OCI-LY7 (cell line): ENCODE data around the gene THPO. TPM values are rescaled to one million over a fixed set of nuclear protein-coding genes. Genes with fewer than 3 reads are reported as not detected.

Experiments used
- BruUV-seq: library from RNA; stranded (reverse); fragments of 400-500 nt; replicated peaks from 2 replicates; lab custom pipeline; 2021; lab: Mats Ljungman, UMichigan
- CTCF ChIA-PET: fragments of 300-600 bp; sonication (Branson Sonifier 250); formaldehyde crosslinking; loops from one replicate; lab custom pipeline; 2022; ENCODE audit warnings: antibody characterized with exemption; ENCODE audit not compliant: unreplicated experiment; lab: Charles Lee
- POLR2A ChIA-PET: fragments of 300-600 bp; sonication (Branson Sonifier 250); formaldehyde crosslinking; loops from one replicate; lab custom pipeline; 2022; ENCODE audit warnings: antibody characterized with exemption; lab: Charles Lee
- DNase-seq: peaks from one replicate; pipeline ENCODE4 v3.0.0-alpha.2; 2015; ENCODE audit warnings: low spot score
- H2AFZ ChIP-seq: fragments of 200-600 bp; sonication (generic), shearing (Covaris generic); 2 replicates; pipeline ENCODE4 v1.6.1; 2014; ENCODE audit warnings: mild to moderate bottlenecking, antibody characterized with exemption, low read length, moderate library complexity
- H3K27ac ChIP-seq: fragments of 200-600 bp; sonication (generic); 2 replicates; pipeline ENCODE4 v1.5.1; 2014; ENCODE audit warnings: mixed run types, low read depth, mild to moderate bottlenecking, moderate library complexity, low read length, inconsistent platforms; ENCODE audit not compliant: poor library complexity, severe bottlenecking
- H3K36me3 ChIP-seq: fragments of 200-600 bp; sonication (generic); 2 replicates; pipeline ENCODE4 v1.6.1; 2014; ENCODE audit warnings: mild to moderate bottlenecking, antibody characterized with exemption, low read length, moderate library complexity, mixed read lengths; ENCODE audit not compliant: insufficient read depth
- H3K4me1 ChIP-seq: fragments of 200-600 bp; sonication (generic); 2 replicates; pipeline ENCODE4 v1.5.1; 2014; ENCODE audit warnings: mild to moderate bottlenecking, low read length; ENCODE audit not compliant: insufficient read depth, poor library complexity, severe bottlenecking
- H3K4me2 ChIP-seq: fragments of 200-600 bp; sonication (generic); 2 replicates; pipeline ENCODE4 v1.6.1; 2014; ENCODE audit warnings: mild to moderate bottlenecking, low read length
- H3K4me3 ChIP-seq: fragments of 200-600 bp; sonication (generic); 2 replicates; pipeline ENCODE4 v1.5.1; 2014; ENCODE audit warnings: mild to moderate bottlenecking, low read depth, low read length; ENCODE audit not compliant: poor library complexity, severe bottlenecking
- H3K79me2 ChIP-seq: fragments of 200-600 bp; sonication (generic); 2 replicates; pipeline ENCODE4 v1.6.1; 2016; ENCODE audit warnings: low read depth, mild to moderate bottlenecking, low read length, moderate library complexity, mixed read lengths; ENCODE audit not compliant: insufficient read depth
- H3K9me2 ChIP-seq: fragments of 200-600 bp; sonication (generic); 2 replicates; pipeline ENCODE4 v1.6.1; 2016; ENCODE audit warnings: mild to moderate bottlenecking, low read length, mixed read lengths; ENCODE audit not compliant: insufficient read depth
- H3K9me3 ChIP-seq: fragments of 200-600 bp; sonication (generic); 2 replicates; pipeline ENCODE4 v1.6.1; 2014; ENCODE audit warnings: mild to moderate bottlenecking, mixed run types, low read length, mixed read lengths
- H4K20me1 ChIP-seq: fragments of 200-600 bp; sonication (generic); 2 replicates; pipeline ENCODE4 v1.6.1; 2014; ENCODE audit warnings: mild to moderate bottlenecking, antibody characterized with exemption, low read length, moderate library complexity, mixed read lengths; ENCODE audit not compliant: insufficient read depth
- CTCF ChIP-seq: fragments of 200-600 bp; sonication (generic); conservative IDR thresholded peaks from 2 replicates; pipeline ENCODE4 v1.5.1; 2014; ENCODE audit warnings: mild to moderate bottlenecking, antibody characterized with exemption, low read length, moderate library complexity, mixed read lengths
- EZH2phosphoT487 ChIP-seq: fragments of 200-600 bp; sonication (generic); IDR thresholded peaks from 2 replicates; pipeline ENCODE4 v1.6.1; 2018; ENCODE audit warnings: low read depth, borderline replicate concordance, mild to moderate bottlenecking, mixed run types, antibody characterized with exemption, low read length, moderate library complexity, mixed read lengths
- intact Hi-C: fragments of 100-400 bp; cut with micrococcal nuclease; formaldehyde crosslinking; loops from one replicate; pipeline ENCODE4 v1.10.0; 2022; ENCODE audit not compliant: unreplicated experiment
- total RNA-seq, 2 experiments: library from RNA; depleted of rRNA in 1 of 2; stranded (reverse); fragments of >200 nt in 1 of 2; shearing (Covaris generic) in 1 of 2; gene quantifications; 2 replicates each; pipeline ENCODE4 v1.2.3, GENCODE V29; 2014 to 2022

Gene THPO
- total RNA-seq, 2 experiments from 2014 or later = not detected

GRCh38 chr3:184345317-184346144 lies 32.5 kb downstream of the THPO start:
- DNase-seq = peak; percentile 44
- CTCF ChIA-PET = interaction anchor here (0.7 kb wide), 1 partner anchor 8 kb away, joined by 3 read pairs; no protein-coding TSS in a partner anchor
- no peak overlapping the region for H3K4me2 ChIP-seq
- no peaks in the 10 kb centered on the region for H3K9me3 ChIP-seq
- TF ChIP-seq CTCF (peak; percentile 64), EZH2phosphoT487 (no peak)
- intact Hi-C loops = no loop called here
- BruUV-seq = no TSS peak
- H3K4me3 ChIP-seq = no peak overlapping the region
- no peaks in the 10 kb centered on the region for H3K79me2 ChIP-seq
- no peaks in the 10 kb centered on the region for H3K9me2 ChIP-seq
- H2AFZ ChIP-seq = no peak overlapping the region
- H4K20me1 ChIP-seq = no peaks in the 10 kb centered on the region
- no peaks in the 10 kb centered on the region for H3K4me1 ChIP-seq
- no peak overlapping the region for H3K27ac ChIP-seq
- H3K36me3 ChIP-seq = no peaks in the 10 kb centered on the region
- POLR2A ChIA-PET = no interaction called here

- Histone ChIP-seq H2AFZ (no peak overlapping the region), H3K36me3 (no peaks in the 10 kb centered on the region), H3K79me2 (no peaks in the 10 kb centered on the region), H4K20me1 (no peaks in the 10 kb centered on the region), H3K9me2 (no peaks in the 10 kb centered on the region), H3K27ac (no peak overlapping the region), H3K9me3 (no peaks in the 10 kb centered on the region), H3K4me2 (no peak overlapping the region), H3K4me3 (no peak overlapping the region), H3K4me1 (no peaks in the 10 kb centered on the region)
- CTCF ChIA-PET = interaction anchor here (0.7 kb wide), 1 partner anchor 9 kb away, joined by 3 read pairs; no protein-coding TSS in a partner anchor
- BruUV-seq = no TSS peak
- TF ChIP-seq CTCF (no peak), EZH2phosphoT487 (no peak)
- DNase-seq = no peak
- intact Hi-C loops = no loop called here
- POLR2A ChIA-PET = no interaction called here
Observed at GRCh38 chr3:184344579-184345316, 33.3 kb downstream of the THPO start.
